BJ (cell line): ENCODE results near the gene RAB20. TPM values are rescaled to one million over a fixed set of nuclear protein-coding genes. Genes with fewer than 3 reads are reported as not detected.

ENCODE experiments used
- CTCF ChIA-PET: fragments of 350-600 bp; formaldehyde crosslinking; extraction: SDS; loops from one replicate; lab custom pipeline; 2021; ENCODE audit warnings: antibody characterized with exemption, inconsistent platforms; lab: Yijun Ruan, JAX
- POLR2A ChIA-PET: fragments of 300-600 bp; sonication (Branson Sonifier 250); formaldehyde crosslinking; extraction: SDS; loops from one replicate; lab custom pipeline; 2021; ENCODE audit warnings: antibody characterized with exemption; lab: Charles Lee
- DNase-seq: peaks from one replicate; pipeline ENCODE4 v3.0.0-alpha.2; 2011; ENCODE audit warnings: low read depth
- H3K27me3 ChIP-seq: 2 replicates; pipeline ENCODE4 v1.6.0; 2011; ENCODE audit warnings: low read length; ENCODE audit not compliant: control insufficient read depth, insufficient read depth
- H3K36me3 ChIP-seq: 2 replicates; pipeline ENCODE4 v1.5.1; 2011; ENCODE audit warnings: low read length; ENCODE audit not compliant: control insufficient read depth, insufficient read depth
- H3K4me3 ChIP-seq: 2 replicates; pipeline ENCODE4 v1.5.1; 2011; ENCODE audit warnings: low read depth, mild to moderate bottlenecking, control low read depth, low read length
- CTCF ChIP-seq: IDR thresholded peaks from 2 replicates; pipeline ENCODE4 v1.5.1; 2011; ENCODE audit warnings: low read depth, mild to moderate bottlenecking, control low read depth, inconsistent platforms, low read length, moderate library complexity; ENCODE audit not compliant: insufficient read depth
- polyA plus RNA-seq: library from polyadenylated mRNA; depleted of rRNA; stranded (reverse); fragments of >200 nt; gene quantifications from 2 replicates; pipeline ENCODE4 v1.2.3, GENCODE V29; 2011

Gene RAB20
- polyA plus RNA-seq, 1 experiment = 4.9 TPM

DNA sequence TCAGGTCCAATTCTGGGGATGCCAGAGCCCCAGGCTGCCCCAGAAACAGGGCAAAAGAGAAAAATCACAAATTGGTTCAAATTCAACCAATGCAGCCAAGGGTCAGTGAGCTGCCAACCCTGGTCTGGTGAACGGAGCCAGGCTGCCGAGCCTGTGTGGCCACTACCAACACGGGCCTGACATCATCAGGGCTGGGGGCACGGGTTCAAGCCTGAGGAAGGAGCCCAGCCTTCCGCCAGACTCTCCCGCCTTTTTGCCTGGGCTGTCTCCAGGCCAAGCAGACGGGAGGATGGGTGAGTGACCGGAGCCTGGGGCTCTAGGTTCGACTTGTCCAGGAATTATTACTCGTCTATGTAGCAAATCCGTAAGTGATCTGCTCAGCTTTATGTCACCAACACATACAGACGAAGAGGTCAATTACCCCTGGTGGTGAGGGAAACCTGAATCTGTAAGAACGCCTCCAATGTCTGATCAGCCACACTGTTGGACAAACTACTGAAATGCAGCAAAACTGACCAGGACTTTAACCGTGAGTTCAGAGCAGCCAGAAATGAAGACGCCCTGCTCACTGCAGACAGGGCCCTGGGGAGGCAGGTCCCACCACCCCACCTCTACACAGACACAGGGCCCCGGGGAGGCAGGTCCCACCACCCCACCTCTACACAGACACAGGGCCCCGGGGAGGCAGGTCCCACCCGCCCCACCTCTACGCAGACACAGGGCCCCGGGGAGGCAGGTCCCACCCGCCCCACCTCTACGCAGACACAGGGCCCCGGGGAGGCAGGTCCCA is 31.8 kb downstream of the RAB20 start:
- Histone ChIP-seq H3K4me3 (no peak overlapping the region), H3K36me3 (no peaks in the 10 kb centered on the region), H3K27me3 (no peaks in the 10 kb centered on the region)
- ChIA-PET CTCF (interaction anchor here (0.7 kb wide), 1 partner anchor 298 kb away, joined by 3 read pairs; no protein-coding TSS in a partner anchor), POLR2A (no interaction called here)
- no peak for DNase-seq
- TF ChIP-seq CTCF = no peak

- Histone ChIP-seq H3K27me3 (no peaks in the 10 kb centered on the region), H3K4me3 (no peak overlapping the region), H3K36me3 (no peaks in the 10 kb centered on the region)
- ChIA-PET CTCF (no interaction called here), POLR2A (no interaction called here)
- DNase-seq = no peak
- no peak for TF ChIP-seq CTCF
Observed at GRCh38 chr13:110528911-110529310, 32.6 kb downstream of the RAB20 start.

GRCh38 chr13:110528371-110528770 is 33.2 kb downstream of the RAB20 start:
- no peaks in the 10 kb centered on the region for H3K27me3 ChIP-seq
- peaks cover 2% of the 10 kb centered on the region; the same call in 1 of the 2 replicates for H3K36me3 ChIP-seq
- DNase-seq = no peak
- CTCF ChIA-PET = interaction anchor here (0.6 kb wide), 1 partner anchor 14 kb away, joined by 3 read pairs; no protein-coding TSS in a partner anchor
- TF ChIP-seq CTCF = no peak
- no peak overlapping the region for H3K4me3 ChIP-seq
- POLR2A ChIA-PET = no interaction called here

GRCh38 chr13:110525328-110526319 is 35.9 kb downstream of the RAB20 start:
- H3K4me3 ChIP-seq = no peak overlapping the region
- no peaks in the 10 kb centered on the region for H3K27me3 ChIP-seq
- DNase-seq = no peak
- ChIA-PET POLR2A (no interaction called here), CTCF (interaction anchor here (0.8 to 1.2 kb wide), 2 partner anchors 11 to 23 kb away, joined by 3 read pairs; no protein-coding TSS in a partner anchor)
- no peak for TF ChIP-seq CTCF
- H3K36me3 ChIP-seq = peaks cover 2% of the 10 kb centered on the region; the same call in 1 of the 2 replicates
